SK-N-SH (cell line): Measurements from ENCODE around the gene DCAKD. TPM values are rescaled to one million over a fixed set of nuclear protein-coding genes. Genes with fewer than 3 reads are reported as not detected.

Source experiments
- CTCF ChIA-PET: fragments of 300-600, 350-600 bp; formaldehyde crosslinking; extraction: SDS; loops from one replicate; lab custom pipeline; 2021; lab: Yijun Ruan, JAX
- POLR2A ChIA-PET: fragments of 350-600 bp; sonication (Branson Sonifier 250); formaldehyde crosslinking; extraction: SDS; loops from one replicate; lab custom pipeline; 2020; ENCODE audit warnings: antibody characterized with exemption, inconsistent platforms; lab: Yijun Ruan, JAX
- DNase-seq: peaks from one replicate; pipeline ENCODE4 v3.0.0; 2012
- H2AFZ ChIP-seq: fragments of 200-600 bp; sonication (generic); 2 replicates; pipeline ENCODE4 v1.8.1; 2016; ENCODE audit warnings: antibody characterized with exemption, mild to moderate bottlenecking, low read depth
- H3F3A ChIP-seq: fragments of 200-600 bp; sonication (generic); replicated peaks from 2 replicates; pipeline ENCODE3; 2016; ENCODE audit warnings: antibody characterized with exemption, mild to moderate bottlenecking; ENCODE audit not compliant: insufficient read depth
- H3K27ac ChIP-seq, 2 experiments: fragments of 200-500 bp in 1 of 2; fragments of 200-600 bp in 1 of 2; sonication (Bioruptor generic) in 1 of 2; sonication (generic), shearing (Covaris generic) in 1 of 2; 2 replicates each; pipeline versions ENCODE4 v1.5.1 to v1.6.1; 2014 to 2016; ENCODE audit warnings: low read depth in 2 of 2, inconsistent platforms in 1 of 2, low read length in 1 of 2, mild to moderate bottlenecking in 1 of 2, mixed read lengths in 1 of 2
- H3K27me3 ChIP-seq: fragments of 200-600 bp; sonication (generic), shearing (Covaris generic); 2 replicates; pipeline ENCODE4 v1.6.1; 2016; ENCODE audit warnings: mixed run types; ENCODE audit not compliant: insufficient read depth
- H3K36me3 ChIP-seq, 2 experiments: fragments of 200-500 bp in 1 of 2; fragments of 200-600 bp in 1 of 2; sonication (Bioruptor generic) in 1 of 2; sonication (generic) in 1 of 2; replicated peaks in 1 of 2; 2 replicates each; pipeline versions ENCODE3 to v1.5.1; 2014 to 2016; ENCODE audit warnings: low read length in 1 of 2, mild to moderate bottlenecking in 1 of 2; ENCODE audit not compliant: insufficient read depth in 2 of 2, control insufficient read depth in 1 of 2
- H3K4me1 ChIP-seq, 2 experiments: fragments of 200-500 bp in 1 of 2; fragments of 200-600 bp in 1 of 2; sonication (Bioruptor generic) in 1 of 2; sonication (generic), shearing (Covaris generic) in 1 of 2; 2 replicates each; pipeline versions ENCODE4 v1.5.1 to v1.6.1; 2014 to 2016; ENCODE audit warnings: low read depth in 1 of 2, low read length in 1 of 2, mixed run types in 1 of 2; ENCODE audit not compliant: insufficient read depth in 2 of 2, control insufficient read depth in 1 of 2
- H3K4me2 ChIP-seq: fragments of 200-600 bp; sonication (generic), shearing (Covaris generic); 2 replicates; pipeline ENCODE4 v1.6.1; 2017; ENCODE audit warnings: mixed run types
- H3K4me3 ChIP-seq, 2 experiments: fragments of 200-500 bp in 1 of 2; fragments of 200-600 bp in 1 of 2; sonication (Bioruptor generic) in 1 of 2; sonication (generic), shearing (Covaris generic) in 1 of 2; 2 replicates each; pipeline versions ENCODE4 v1.5.1 to v1.8.1; 2014 to 2016; ENCODE audit warnings: low read depth in 2 of 2, inconsistent platforms in 1 of 2, low read length in 1 of 2, mild to moderate bottlenecking in 1 of 2, mixed read lengths in 1 of 2, moderate library complexity in 1 of 2
- H3K79me2 ChIP-seq: fragments of 200-600 bp; sonication (generic); 2 replicates; pipeline ENCODE4 v1.8.1; 2017; ENCODE audit warnings: mild to moderate bottlenecking; ENCODE audit not compliant: insufficient read depth
- H3K9ac ChIP-seq: fragments of 200-600 bp; sonication (generic); 2 replicates; pipeline ENCODE4 v1.6.1; 2017; ENCODE audit warnings: mixed run types
- H3K9me2 ChIP-seq: fragments of 200-600 bp; sonication (generic); 2 replicates; pipeline ENCODE4 v1.6.1; 2017; ENCODE audit warnings: mixed run types
- H3K9me3 ChIP-seq: fragments of 200-600 bp; sonication (generic); 2 replicates; pipeline ENCODE4 v1.6.1; 2017; ENCODE audit warnings: mixed run types, mild to moderate bottlenecking, moderate library complexity
- H4K20me1 ChIP-seq: fragments of 200-600 bp; sonication (generic); 2 replicates; pipeline ENCODE4 v1.6.1; 2017; ENCODE audit warnings: mild to moderate bottlenecking, mixed run types; ENCODE audit not compliant: insufficient read depth
- CHD2 ChIP-seq: fragments of 150-350 bp; IDR thresholded peaks from 2 replicates; pipeline ENCODE4 v1.6.1; 2018; ENCODE audit warnings: low read length; ENCODE audit not compliant: partially characterized antibody
- FOSL2 ChIP-seq: IDR thresholded peaks from 2 replicates; pipeline ENCODE4 v1.4.0; 2012; ENCODE audit warnings: low read depth, mild to moderate bottlenecking, moderate library complexity, borderline replicate concordance
- FOXM1 ChIP-seq: IDR thresholded peaks from 2 replicates; pipeline ENCODE4 v1.4.0; 2012; ENCODE audit warnings: low read depth, mild to moderate bottlenecking
- GATA2 ChIP-seq: sonication (generic); formaldehyde crosslinking; IDR thresholded peaks from 2 replicates; pipeline ENCODE4 v1.5.0; 2020; ENCODE audit warnings: mild to moderate bottlenecking, missing genetic modification reagents
- IRF3 ChIP-seq: fragments of 150-350 bp; IDR thresholded peaks from 2 replicates; pipeline ENCODE4 v1.6.1; 2016; ENCODE audit warnings: mild to moderate bottlenecking, low read depth, low read length
- MXI1 ChIP-seq: IDR thresholded peaks from 2 replicates; pipeline ENCODE4 v1.6.1; 2012; ENCODE audit warnings: mild to moderate bottlenecking, low read depth, low read length, improper control_type of control experiment
- RFX5 ChIP-seq: IDR thresholded peaks from 2 replicates; pipeline ENCODE4 v1.6.1; 2012; ENCODE audit warnings: mild to moderate bottlenecking, improper control_type of control experiment, low read length
- RXRA ChIP-seq: IDR thresholded peaks from 2 replicates; pipeline ENCODE4 v1.4.0; 2012; ENCODE audit warnings: low read depth, mild to moderate bottlenecking, borderline replicate concordance
- WGBS: methylation state at CpG from one replicate; pipeline ENCODE4 v1.1.6; 2017; ENCODE audit warnings: low lambda C conversion rate; 5-methylcytosine and 5-hydroxymethylcytosine counted together
- polyA plus RNA-seq, 3 experiments: library from polyadenylated mRNA; depleted of rRNA; stranded (reverse); fragments of >200 nt; gene quantifications; 2 replicates each; pipeline ENCODE4 v1.2.3, GENCODE V29; 2012
- TF ChIP-seq, protein P1 (sequence below): IDR thresholded peaks from 2 replicates; pipeline ENCODE4 v1.6.1; 2012; ENCODE audit warnings: mild to moderate bottlenecking, low read depth, low read length, moderate library complexity
- TF ChIP-seq, protein P2 (sequence below): IDR thresholded peaks from 2 replicates; pipeline ENCODE4; 2012

Gene DCAKD
- polyA plus RNA-seq, 1 of the 3 experiments (the other 2 are of a cell fraction), result 48.8 TPM

- WGBS, result 85% methylated on average over 11 of the region's 11 CpGs
- CTCF ChIA-PET, result interaction anchor here (1.1 to 1.5 kb wide), 3 partner anchors 11 to 106 kb away, joined by 3 read pairs; partner anchors contain the start of gene HEXIM1
- Histone ChIP-seq H3K4me3 (no peak overlapping the region), H3K9me3 (no peaks in the 10 kb centered on the region), H3K36me3 (peaks cover 0 to 5% of the 10 kb centered on the region in 2 experiments), H3K79me2 (peaks cover 71% of the 10 kb centered on the region), H3K4me1 (peaks cover 9 to 22% of the 10 kb centered on the region in 2 experiments; a peak in 2 of 4 replicates), H3F3A (peaks cover 1% of the 10 kb centered on the region), H2AFZ (no peak overlapping the region), H3K27me3 (no peaks in the 10 kb centered on the region), H4K20me1 (0 out of 2 replicates have a peak, but pooled peaks cover 2% of the 10 kb centered on the region), H3K9ac (no peak overlapping the region), H3K9me2 (no peaks in the 10 kb centered on the region), H3K27ac (no peak overlapping the region)
- POLR2A ChIA-PET, result interaction anchor here (1.0 to 2.1 kb wide), 2 partner anchors 11 to 19 kb away, joined by 4 to 6 read pairs; partner anchors contain the start of gene NMT1
- DNase-seq, result peak; percentile 22
- no peak for TF ChIP-seq GATA2 (CRISPR knock-in tag)
- TF ChIP-seq, all 33 proteins: peak for 0
- H3K4me2 ChIP-seq, result 0 out of 2 replicates have a peak overlapping the region, but pooled peaks have one; percentile 28
Observed at GRCh38 chr17:45042346-45043120, 8.9 kb downstream of the DCAKD start.

DNA sequence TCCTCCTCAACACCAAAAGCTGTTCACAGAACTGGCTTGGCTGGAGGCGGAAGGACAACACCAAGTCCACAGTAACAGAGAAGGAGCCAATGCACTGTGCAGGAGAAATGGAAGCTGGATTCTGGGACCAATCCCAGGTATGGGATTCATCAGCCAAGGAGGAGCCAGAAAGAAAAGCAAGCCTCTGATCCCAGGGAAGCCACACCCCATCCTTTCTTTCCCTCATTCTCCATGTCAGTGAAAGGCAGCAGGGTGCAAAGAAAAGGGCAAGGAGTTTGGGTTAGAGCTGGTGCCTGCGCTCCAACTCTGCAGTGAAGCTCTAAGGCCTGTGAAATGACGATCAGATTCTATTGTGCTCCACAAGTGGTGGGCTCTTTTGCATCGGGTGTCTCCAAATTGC, 11.0 kb downstream of the DCAKD start:
- H3K4me2 ChIP-seq, result no peak overlapping the region
- H3K9me2 ChIP-seq, result no peaks in the 10 kb centered on the region
- H3K9ac ChIP-seq, result no peak overlapping the region
- CTCF ChIA-PET, result interaction anchor here (1.1 to 1.3 kb wide), 2 partner anchors 95 to 120 kb away, joined by 4 read pairs; partner anchors contain the start of gene ACBD4
- H3K9me3 ChIP-seq, result no peaks in the 10 kb centered on the region
- H3K4me1 ChIP-seq, result peaks cover 9 to 22% of the 10 kb centered on the region in 2 experiments; a peak in 2 of 4 replicates
- POLR2A ChIA-PET, result no interaction called here
- no peak for TF ChIP-seq MXI1
- H3K36me3 ChIP-seq, result no peaks in the 10 kb centered on the region
- no peak overlapping the region for H3K4me3 ChIP-seq
- H3F3A ChIP-seq, result no peaks in the 10 kb centered on the region
- no peaks in the 10 kb centered on the region for H3K27me3 ChIP-seq
- DNase-seq, result no peak
- no peak overlapping the region for H3K27ac ChIP-seq
- 98% methylated on average over 4 of the region's 4 CpGs for WGBS
- H4K20me1 ChIP-seq, result 0 out of 2 replicates have a peak, but pooled peaks cover 2% of the 10 kb centered on the region
- no peak overlapping the region for H2AFZ ChIP-seq
- peaks cover 54% of the 10 kb centered on the region for H3K79me2 ChIP-seq

DNA sequence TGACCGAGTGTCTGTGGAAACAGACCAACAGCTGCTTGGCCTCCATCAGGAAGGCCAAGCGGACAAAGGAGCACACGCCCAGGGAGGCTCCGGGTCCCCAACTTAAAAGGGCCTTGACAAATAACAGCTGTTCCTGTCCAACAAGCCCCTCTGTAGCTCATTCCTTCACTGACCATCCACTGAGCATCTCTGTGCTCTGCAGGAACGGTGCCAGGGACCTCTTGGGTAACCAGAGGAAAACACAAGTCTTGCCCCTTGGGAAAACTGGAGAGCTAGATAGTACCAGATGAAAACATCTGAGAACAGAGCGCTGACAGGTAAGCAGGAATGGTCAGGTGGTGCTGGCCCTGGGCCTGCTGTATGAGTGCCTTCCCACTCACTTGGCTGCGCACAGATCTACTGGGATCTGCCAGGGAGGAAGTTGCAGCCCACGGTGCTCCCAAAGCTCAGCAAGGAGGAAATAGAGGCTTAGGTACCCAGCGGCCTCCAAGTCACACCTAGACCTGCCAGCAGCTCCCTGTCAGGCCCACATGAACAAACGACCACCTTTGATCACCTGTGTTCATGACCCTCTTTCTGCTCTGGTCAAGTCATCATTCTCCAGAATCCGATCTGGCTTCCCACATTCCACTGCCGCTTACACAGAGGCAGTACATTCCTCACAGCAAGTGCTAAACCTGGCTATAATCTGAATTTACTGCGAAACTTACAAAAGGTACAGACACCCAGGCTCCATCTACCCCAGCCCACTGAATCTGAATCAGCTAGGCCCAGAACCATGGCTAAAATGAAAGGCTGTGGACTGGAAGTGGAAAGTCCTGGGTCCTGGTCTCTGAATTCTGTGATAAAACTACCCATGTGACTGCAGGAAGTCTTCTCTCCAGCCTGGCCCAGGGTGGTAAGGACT, 12.5 kb downstream of the DCAKD start:
- no peaks in the 10 kb centered on the region for H3K9me2 ChIP-seq
- peaks cover 9 to 23% of the 10 kb centered on the region in 2 experiments; a peak in 2 of 4 replicates for H3K4me1 ChIP-seq
- no peak overlapping the region for H2AFZ ChIP-seq
- no peak for DNase-seq
- no peak overlapping the region for H3K4me3 ChIP-seq
- no peak overlapping the region for H3K4me2 ChIP-seq
- H3K9ac ChIP-seq, result no peak overlapping the region
- H3K9me3 ChIP-seq, result no peaks in the 10 kb centered on the region
- H4K20me1 ChIP-seq, result 0 out of 2 replicates have a peak, but pooled peaks cover 2% of the 10 kb centered on the region
- 87% methylated on average over 12 of the region's 13 CpGs for WGBS
- CTCF ChIA-PET, result interaction anchor here (1.2 to 1.7 kb wide), 4 partner anchors 10 to 160 kb away, joined by 3 to 5 read pairs (median 4); no protein-coding TSS in a partner anchor
- H3K36me3 ChIP-seq, result peaks cover 0 to 6% of the 10 kb centered on the region in 2 experiments
- H3F3A ChIP-seq, result no peaks in the 10 kb centered on the region
- H3K27ac ChIP-seq, result no peak overlapping the region
- H3K79me2 ChIP-seq, result peaks cover 40% of the 10 kb centered on the region; the same call in 1 of the 2 replicates
- POLR2A ChIA-PET, result interaction anchor here (1.2 kb wide), 1 partner anchor 12 kb away, joined by 3 read pairs; no protein-coding TSS in a partner anchor
- no peaks in the 10 kb centered on the region for H3K27me3 ChIP-seq
- TF ChIP-seq, protein P1, sequence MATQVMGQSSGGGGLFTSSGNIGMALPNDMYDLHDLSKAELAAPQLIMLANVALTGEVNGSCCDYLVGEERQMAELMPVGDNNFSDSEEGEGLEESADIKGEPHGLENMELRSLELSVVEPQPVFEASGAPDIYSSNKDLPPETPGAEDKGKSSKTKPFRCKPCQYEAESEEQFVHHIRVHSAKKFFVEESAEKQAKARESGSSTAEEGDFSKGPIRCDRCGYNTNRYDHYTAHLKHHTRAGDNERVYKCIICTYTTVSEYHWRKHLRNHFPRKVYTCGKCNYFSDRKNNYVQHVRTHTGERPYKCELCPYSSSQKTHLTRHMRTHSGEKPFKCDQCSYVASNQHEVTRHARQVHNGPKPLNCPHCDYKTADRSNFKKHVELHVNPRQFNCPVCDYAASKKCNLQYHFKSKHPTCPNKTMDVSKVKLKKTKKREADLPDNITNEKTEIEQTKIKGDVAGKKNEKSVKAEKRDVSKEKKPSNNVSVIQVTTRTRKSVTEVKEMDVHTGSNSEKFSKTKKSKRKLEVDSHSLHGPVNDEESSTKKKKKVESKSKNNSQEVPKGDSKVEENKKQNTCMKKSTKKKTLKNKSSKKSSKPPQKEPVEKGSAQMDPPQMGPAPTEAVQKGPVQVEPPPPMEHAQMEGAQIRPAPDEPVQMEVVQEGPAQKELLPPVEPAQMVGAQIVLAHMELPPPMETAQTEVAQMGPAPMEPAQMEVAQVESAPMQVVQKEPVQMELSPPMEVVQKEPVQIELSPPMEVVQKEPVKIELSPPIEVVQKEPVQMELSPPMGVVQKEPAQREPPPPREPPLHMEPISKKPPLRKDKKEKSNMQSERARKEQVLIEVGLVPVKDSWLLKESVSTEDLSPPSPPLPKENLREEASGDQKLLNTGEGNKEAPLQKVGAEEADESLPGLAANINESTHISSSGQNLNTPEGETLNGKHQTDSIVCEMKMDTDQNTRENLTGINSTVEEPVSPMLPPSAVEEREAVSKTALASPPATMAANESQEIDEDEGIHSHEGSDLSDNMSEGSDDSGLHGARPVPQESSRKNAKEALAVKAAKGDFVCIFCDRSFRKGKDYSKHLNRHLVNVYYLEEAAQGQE, result no peak
- TF ChIP-seq RFX5 (no peak), FOSL2 (no peak), FOXM1 (no peak), RXRA (no peak), CHD2 (no peak), MXI1 (no peak), IRF3 (no peak)
- TF ChIP-seq, protein P2, sequence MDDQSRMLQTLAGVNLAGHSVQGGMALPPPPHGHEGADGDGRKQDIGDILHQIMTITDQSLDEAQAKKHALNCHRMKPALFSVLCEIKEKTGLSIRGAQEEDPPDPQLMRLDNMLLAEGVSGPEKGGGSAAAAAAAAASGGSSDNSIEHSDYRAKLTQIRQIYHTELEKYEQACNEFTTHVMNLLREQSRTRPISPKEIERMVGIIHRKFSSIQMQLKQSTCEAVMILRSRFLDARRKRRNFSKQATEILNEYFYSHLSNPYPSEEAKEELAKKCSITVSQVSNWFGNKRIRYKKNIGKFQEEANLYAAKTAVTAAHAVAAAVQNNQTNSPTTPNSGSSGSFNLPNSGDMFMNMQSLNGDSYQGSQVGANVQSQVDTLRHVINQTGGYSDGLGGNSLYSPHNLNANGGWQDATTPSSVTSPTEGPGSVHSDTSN, result no peak
